Measurements from ENCODE around the gene TDP1. TPM values are rescaled to one million over a fixed set of nuclear protein-coding genes. Genes with fewer than 3 reads are reported as not detected.
A peak's percentile ranks its signal among the peaks of the same experiment; 100 is the strongest.

Gene TDP1
- total and polyA plus RNA-seq, 9 of the 15 experiments (the other 6 are each of a cell fraction or from before 2014, with no cell fraction given) = 21.4 to 41.6 (median 32.3) TPM

- TF ChIP-seq RBBP5 (IDR thresholded peaks at IDR 0.05; ENCODE audit: borderline replicate concordance, insufficient read depth, low read length, poor library complexity, severe bottlenecking) (peak; percentile 50), CXXC5 (CRISPR knock-in tag; IDR thresholded peaks at IDR 0.05) (peak; percentile 74), GMEB1 (CRISPR knock-in tag; IDR thresholded peaks at IDR 0.05) (0 out of 2 replicates have a peak, but pooled peaks have one; percentile 41), E2F1 (CRISPR knock-in tag; IDR thresholded peaks at IDR 0.05) (no peak), C11orf30 (IDR thresholded peaks at IDR 0.05; ENCODE audit: low read depth) (peak; percentile 31; the same call in 1 of the 2 replicates), ETV6 (IDR thresholded peaks at IDR 0.05; ENCODE audit: borderline replicate concordance in 1 of 2, low read depth in 2 of 2, low read length in 1 of 2) (no peak), ETV6 (CRISPR knock-in tag; IDR thresholded peaks at IDR 0.05; ENCODE audit: borderline replicate concordance) (no peak), ZNF778 (CRISPR knock-in tag; IDR thresholded peaks at IDR 0.05) (no peak), MTA1 (IDR thresholded peaks at IDR 0.05; ENCODE audit: borderline replicate concordance) (no peak), ARID3A (IDR thresholded peaks at IDR 0.05; ENCODE audit: borderline replicate concordance, low read depth, low read length) (no peak), REST (IDR thresholded peaks at IDR 0.05; ENCODE audit: borderline replicate concordance) (peak; percentile 37), REST (CRISPR knock-in tag; IDR thresholded peaks at IDR 0.05; ENCODE audit: low read depth) (no peak), ZBTB7A (IDR thresholded peaks at IDR 0.05; ENCODE audit: borderline replicate concordance, control insufficient read depth, low read depth, low read length) (no peak)
Measured at GRCh38 chr14:89954070-89955021, 1.4 kb upstream of the TDP1 start, which contains the start of gene EFCAB11 (continued).
